GM12878 (cell line): Measurements from ENCODE around the gene OGDHL. TPM values are rescaled to one million over a fixed set of nuclear protein-coding genes. Genes with fewer than 3 reads are reported as not detected.

ENCODE experiments used
- ATAC-seq: fragments of 200-7000 bp; cut with Tn5 transposase; 3 replicates; pipeline ENCODE4 v1.9.1; 2020; ENCODE audit warnings: mild to moderate bottlenecking, moderate library complexity
- BruUV-seq: library from RNA; stranded (reverse); fragments of 400-500 nt; replicated peaks from 2 replicates; lab custom pipeline; 2021; lab: Mats Ljungman, UMichigan
- CTCF ChIA-PET: fragments of 300-600 bp; sonication (Branson Sonifier 250); formaldehyde crosslinking; extraction: SDS; loops from one replicate; lab custom pipeline; 2021; ENCODE audit warnings: inconsistent platforms; lab: Yijun Ruan, JAX
- POLR2A ChIA-PET: fragments of 350-600 bp; formaldehyde crosslinking; extraction: SDS; loops from one replicate; lab custom pipeline; 2021; ENCODE audit warnings: inconsistent platforms; lab: Charles Lee
- RAD21 ChIA-PET: fragments of 300-600 bp; sonication (Branson Sonifier 250); formaldehyde crosslinking; loops from one replicate; lab custom pipeline; 2023; ENCODE audit warnings: antibody characterized with exemption; ENCODE audit not compliant: unreplicated experiment; lab: Charles Lee
- SMC1A ChIA-PET: fragments of 300-600 bp; sonication (Branson Sonifier 250); formaldehyde crosslinking; loops from one replicate; lab custom pipeline; 2023; ENCODE audit not compliant: unreplicated experiment, uncharacterized antibody; lab: Charles Lee
- DNase-seq: peaks from one replicate; pipeline ENCODE4 v3.0.0-alpha.2; 2011; ENCODE audit warnings: low read depth, low spot score
- FAIRE-seq: peaks from 3 replicates; lab custom pipeline; 2011; peaks lifted over from hg19 to GRCh38; lab: Jason Lieb, UNC
- H2AFZ ChIP-seq: 2 replicates; pipeline ENCODE4 v1.6.0; 2011; ENCODE audit warnings: low read depth, low read length, control low read depth; ENCODE audit not compliant: control insufficient read depth
- H3K27ac ChIP-seq: 2 replicates; pipeline ENCODE4 v1.5.1; 2011; ENCODE audit warnings: control low read depth; ENCODE audit not compliant: control insufficient read depth, insufficient read depth
- H3K27me3 ChIP-seq, 2 experiments: replicated peaks in 1 of 2; 2 replicates each; pipeline versions ENCODE4 v1.6.0 to v1.6.1; 2011; ENCODE audit warnings: low read length in 1 of 2; ENCODE audit not compliant: control insufficient read depth in 2 of 2, insufficient read depth in 2 of 2
- H3K36me3 ChIP-seq, 2 experiments: 2 replicates each; pipeline ENCODE4 v1.5.1; 2011; ENCODE audit warnings: low read length in 1 of 2; ENCODE audit not compliant: control insufficient read depth in 2 of 2, insufficient read depth in 2 of 2
- H3K4me1 ChIP-seq: 2 replicates; pipeline ENCODE4 v1.6.1; 2011; ENCODE audit warnings: mild to moderate bottlenecking, low read length, moderate library complexity, mixed read lengths; ENCODE audit not compliant: control insufficient read depth, insufficient read depth
- H3K4me2 ChIP-seq: 2 replicates; pipeline ENCODE4 v1.6.0; 2011; ENCODE audit warnings: control low read depth; ENCODE audit not compliant: control insufficient read depth, insufficient read depth
- H3K4me3 ChIP-seq: fragments of 200-600 bp; sonication (generic); 2 replicates; pipeline ENCODE4 v1.5.1; 2016
- H3K79me2 ChIP-seq: 2 replicates; pipeline ENCODE4 v1.6.0; 2011; ENCODE audit warnings: low read length; ENCODE audit not compliant: control insufficient read depth, insufficient read depth
- H3K9ac ChIP-seq: 2 replicates; pipeline ENCODE4 v1.8.0; 2011; ENCODE audit warnings: low read length, control low read depth, mixed read lengths; ENCODE audit not compliant: control insufficient read depth, insufficient read depth
- H3K9me3 ChIP-seq: replicated peaks from 3 replicates; pipeline ENCODE4 v1.5.1; 2011; ENCODE audit warnings: mild to moderate bottlenecking, low read length; ENCODE audit not compliant: control insufficient read depth, insufficient read depth
- H4K20me1 ChIP-seq: 2 replicates; pipeline ENCODE4 v1.6.0; 2011; ENCODE audit not compliant: control insufficient read depth, insufficient read depth
- EED ChIP-seq: sonication (generic); IDR thresholded peaks from 2 replicates; pipeline ENCODE4 v1.6.1; 2016; ENCODE audit warnings: antibody characterized with exemption, low read depth
- EGR1 ChIP-seq, 2 experiments: IDR thresholded peaks; 1 replicate in 1 of 2; 2 replicates in 1 of 2; pipeline ENCODE4 v1.6.1; 2011 to 2012; ENCODE audit warnings: low read depth in 2 of 2, low read length in 2 of 2, borderline replicate concordance in 1 of 2, mild to moderate bottlenecking in 1 of 2, moderate library complexity in 1 of 2
- ESRRA ChIP-seq: IDR thresholded peaks from 2 replicates; pipeline ENCODE4 v1.6.1; 2012; ENCODE audit warnings: mild to moderate bottlenecking, low read length, improper control_type of control experiment
- RAD21 ChIP-seq: IDR thresholded peaks from 2 replicates; pipeline ENCODE4 v1.6.1; 2011; ENCODE audit warnings: mild to moderate bottlenecking, low read depth, low read length, moderate library complexity; ENCODE audit not compliant: insufficient read depth
- RAD51 ChIP-seq: fragments of 450-650 bp; IDR thresholded peaks from 2 replicates; pipeline ENCODE4 v1.6.1; 2016; ENCODE audit warnings: moderate library complexity, mild to moderate bottlenecking, inconsistent platforms
- SMC3 ChIP-seq: IDR thresholded peaks from 2 replicates; pipeline ENCODE4 v1.6.1; 2011; ENCODE audit warnings: low read length, improper control_type of control experiment, borderline replicate concordance
- TCF7 ChIP-seq: IDR thresholded peaks from 2 replicates; pipeline ENCODE4 v1.6.1; 2014; ENCODE audit warnings: antibody characterized with exemption, borderline replicate concordance
- ZZZ3 ChIP-seq: IDR thresholded peaks from 2 replicates; pipeline ENCODE4 v1.6.1; 2011; ENCODE audit warnings: low read depth; ENCODE audit not compliant: control insufficient read depth, insufficient read length
- WGBS: methylation state at CpG from one replicate; pipeline ENCODE4 v1.1.6; 2016; ENCODE audit warnings: low lambda C conversion rate; ENCODE audit not compliant: insufficient replicate concordance, insufficient coverage; ENCODE audit errors: missing lambda C conversion rate; 5-methylcytosine and 5-hydroxymethylcytosine counted together
- in situ Hi-C: fragments of 300-500 bp; cut with MboI; formaldehyde crosslinking; loops from 9 replicates; pipeline ENCODE4 v1.14.3; 2018; ENCODE audit warnings: mixed read lengths
- intact Hi-C: fragments of 100-400 bp; cut with micrococcal nuclease; formaldehyde crosslinking; loops from one replicate; pipeline ENCODE4 v1.14.2; 2022; ENCODE audit not compliant: unreplicated experiment
- polyA plus RNA-seq, 11 experiments: library from polyadenylated mRNA; depleted of rRNA in 4 of 11; unstranded in 6 of 11; stranded (reverse) in 5 of 11; fragments of >200 nt; fragmentation: Nextera tagmentation in 4 of 11; fragmentation: Illumina TruSeq in 1 of 11; extraction: Ambion mirVana in 4 of 11; extraction: Trizol in 1 of 11; gene quantifications; 1 replicate in 1 of 11; 2 replicates in 10 of 11; pipeline versions ENCODE4 v1.2.1 to v1.2.3, GENCODE V29; 2011 to 2016; ENCODE audit warnings: inconsistent platforms in 2 of 11, missing spikeins in 2 of 11, low read depth in 1 of 11
- total RNA-seq, 4 experiments: library from RNA; depleted of rRNA in 3 of 4; stranded (reverse); fragments of >200 nt in 3 of 4; fragmentation: Illumina TruSeq in 1 of 4; extraction: Trizol in 1 of 4; gene quantifications; 2 replicates each; pipeline versions ENCODE4 v1.2.1 to v1.2.3, GENCODE V29; 2013 to 2021
- TF ChIP-seq, protein P1 (sequence below): fragments of 450-650 bp; IDR thresholded peaks from 2 replicates; pipeline ENCODE4 v1.6.1; 2017; ENCODE audit warnings: mild to moderate bottlenecking, low read depth, inconsistent platforms; ENCODE audit not compliant: poor library complexity, severe bottlenecking
- TF ChIP-seq, protein P2 (sequence below): fragments of 450-650 bp; IDR thresholded peaks from 2 replicates; pipeline ENCODE4 v1.6.1; 2017; ENCODE audit warnings: low read depth, mild to moderate bottlenecking, moderate library complexity
- TF ChIP-seq, protein P3 (sequence below): IDR thresholded peaks from 2 replicates; pipeline ENCODE4 v1.6.1; 2011; ENCODE audit warnings: low read depth, mild to moderate bottlenecking, low read length, moderate library complexity, borderline replicate concordance; ENCODE audit errors: extremely low read depth
- TF ChIP-seq, protein P4 (sequence below): IDR thresholded peaks from 2 replicates; pipeline ENCODE4 v1.6.1; 2012; ENCODE audit warnings: low read depth, low read length, improper control_type of control experiment
- TF ChIP-seq, protein P5 (sequence below): fragments of 450-650 bp; IDR thresholded peaks from 2 replicates; pipeline ENCODE4 v1.6.1; 2018; ENCODE audit warnings: mild to moderate bottlenecking, low read depth, moderate library complexity; ENCODE audit not compliant: partially characterized antibody

The OGDHL gene
- total and polyA plus RNA-seq, 10 of the 15 experiments (the other 5 are each of a cell fraction or from before 2014, with no cell fraction given): 0.02 to 13.3 (median 0.34) TPM

DNA sequence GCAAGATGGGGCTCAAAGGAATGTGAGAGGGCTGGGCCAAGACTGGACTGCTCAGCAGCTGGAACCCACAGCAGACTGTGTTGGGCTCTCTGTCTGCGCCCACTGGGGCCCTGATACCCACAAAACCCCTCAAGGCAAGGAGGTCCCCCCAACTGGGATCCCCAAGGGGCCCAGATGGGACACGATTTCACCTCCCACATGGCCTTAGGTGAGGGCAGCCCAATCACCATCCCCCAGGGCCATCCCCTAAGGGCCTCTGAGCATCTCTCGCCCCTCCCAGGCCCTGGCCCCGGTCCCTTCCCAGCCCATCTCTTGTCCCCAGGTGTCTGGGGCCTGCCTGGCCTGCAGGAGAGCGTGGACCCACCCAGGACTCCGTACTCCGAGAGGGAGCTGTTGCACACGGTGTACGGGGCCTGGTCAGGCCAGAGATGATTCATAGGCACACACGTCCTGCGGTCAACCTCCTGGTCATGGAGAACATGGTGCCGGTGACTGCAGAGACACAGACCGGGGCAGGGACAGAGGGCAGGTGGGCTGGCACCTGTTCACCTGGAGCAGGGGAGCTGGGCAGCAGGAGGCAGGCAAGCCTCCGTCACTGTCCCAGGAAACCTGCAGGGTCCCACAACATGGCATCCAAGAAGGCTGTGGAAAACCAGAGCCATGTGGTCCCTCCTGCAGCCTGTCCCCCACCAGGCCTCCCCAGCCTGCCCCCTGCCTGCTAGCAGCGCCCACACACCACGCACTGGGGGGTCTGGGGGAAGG is 21.6 kb downstream of the OGDHL start:
- CTCF ChIA-PET: no interaction called here
- TF ChIP-seq RAD51: no peak
- no peak for TF ChIP-seq RAD21
- TF ChIP-seq ESRRA: no peak
- TF ChIP-seq, protein P1, sequence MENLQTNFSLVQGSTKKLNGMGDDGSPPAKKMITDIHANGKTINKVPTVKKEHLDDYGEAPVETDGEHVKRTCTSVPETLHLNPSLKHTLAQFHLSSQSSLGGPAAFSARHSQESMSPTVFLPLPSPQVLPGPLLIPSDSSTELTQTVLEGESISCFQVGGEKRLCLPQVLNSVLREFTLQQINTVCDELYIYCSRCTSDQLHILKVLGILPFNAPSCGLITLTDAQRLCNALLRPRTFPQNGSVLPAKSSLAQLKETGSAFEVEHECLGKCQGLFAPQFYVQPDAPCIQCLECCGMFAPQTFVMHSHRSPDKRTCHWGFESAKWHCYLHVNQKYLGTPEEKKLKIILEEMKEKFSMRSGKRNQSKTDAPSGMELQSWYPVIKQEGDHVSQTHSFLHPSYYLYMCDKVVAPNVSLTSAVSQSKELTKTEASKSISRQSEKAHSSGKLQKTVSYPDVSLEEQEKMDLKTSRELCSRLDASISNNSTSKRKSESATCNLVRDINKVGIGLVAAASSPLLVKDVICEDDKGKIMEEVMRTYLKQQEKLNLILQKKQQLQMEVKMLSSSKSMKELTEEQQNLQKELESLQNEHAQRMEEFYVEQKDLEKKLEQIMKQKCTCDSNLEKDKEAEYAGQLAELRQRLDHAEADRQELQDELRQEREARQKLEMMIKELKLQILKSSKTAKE: no peak
- TF ChIP-seq ZZZ3: no peak
- no peak for TF ChIP-seq TCF7
- no peak for TF ChIP-seq EGR1 (IDR thresholded peaks at IDR 0.05; ENCODE audit: borderline replicate concordance in 1 of 2, low read depth in 2 of 2, low read length in 2 of 2)
- TF ChIP-seq, protein P2, sequence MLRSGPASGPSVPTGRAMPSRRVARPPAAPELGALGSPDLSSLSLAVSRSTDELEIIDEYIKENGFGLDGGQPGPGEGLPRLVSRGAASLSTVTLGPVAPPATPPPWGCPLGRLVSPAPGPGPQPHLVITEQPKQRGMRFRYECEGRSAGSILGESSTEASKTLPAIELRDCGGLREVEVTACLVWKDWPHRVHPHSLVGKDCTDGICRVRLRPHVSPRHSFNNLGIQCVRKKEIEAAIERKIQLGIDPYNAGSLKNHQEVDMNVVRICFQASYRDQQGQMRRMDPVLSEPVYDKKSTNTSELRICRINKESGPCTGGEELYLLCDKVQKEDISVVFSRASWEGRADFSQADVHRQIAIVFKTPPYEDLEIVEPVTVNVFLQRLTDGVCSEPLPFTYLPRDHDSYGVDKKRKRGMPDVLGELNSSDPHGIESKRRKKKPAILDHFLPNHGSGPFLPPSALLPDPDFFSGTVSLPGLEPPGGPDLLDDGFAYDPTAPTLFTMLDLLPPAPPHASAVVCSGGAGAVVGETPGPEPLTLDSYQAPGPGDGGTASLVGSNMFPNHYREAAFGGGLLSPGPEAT: no peak
- TF ChIP-seq, protein P3, sequence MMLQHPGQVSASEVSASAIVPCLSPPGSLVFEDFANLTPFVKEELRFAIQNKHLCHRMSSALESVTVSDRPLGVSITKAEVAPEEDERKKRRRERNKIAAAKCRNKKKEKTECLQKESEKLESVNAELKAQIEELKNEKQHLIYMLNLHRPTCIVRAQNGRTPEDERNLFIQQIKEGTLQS: no peak
- TF ChIP-seq, protein P4, sequence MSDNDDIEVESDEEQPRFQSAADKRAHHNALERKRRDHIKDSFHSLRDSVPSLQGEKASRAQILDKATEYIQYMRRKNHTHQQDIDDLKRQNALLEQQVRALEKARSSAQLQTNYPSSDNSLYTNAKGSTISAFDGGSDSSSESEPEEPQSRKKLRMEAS: no peak
- TF ChIP-seq SMC3: no peak
- TF ChIP-seq EED: no peak
- TF ChIP-seq, protein P5, sequence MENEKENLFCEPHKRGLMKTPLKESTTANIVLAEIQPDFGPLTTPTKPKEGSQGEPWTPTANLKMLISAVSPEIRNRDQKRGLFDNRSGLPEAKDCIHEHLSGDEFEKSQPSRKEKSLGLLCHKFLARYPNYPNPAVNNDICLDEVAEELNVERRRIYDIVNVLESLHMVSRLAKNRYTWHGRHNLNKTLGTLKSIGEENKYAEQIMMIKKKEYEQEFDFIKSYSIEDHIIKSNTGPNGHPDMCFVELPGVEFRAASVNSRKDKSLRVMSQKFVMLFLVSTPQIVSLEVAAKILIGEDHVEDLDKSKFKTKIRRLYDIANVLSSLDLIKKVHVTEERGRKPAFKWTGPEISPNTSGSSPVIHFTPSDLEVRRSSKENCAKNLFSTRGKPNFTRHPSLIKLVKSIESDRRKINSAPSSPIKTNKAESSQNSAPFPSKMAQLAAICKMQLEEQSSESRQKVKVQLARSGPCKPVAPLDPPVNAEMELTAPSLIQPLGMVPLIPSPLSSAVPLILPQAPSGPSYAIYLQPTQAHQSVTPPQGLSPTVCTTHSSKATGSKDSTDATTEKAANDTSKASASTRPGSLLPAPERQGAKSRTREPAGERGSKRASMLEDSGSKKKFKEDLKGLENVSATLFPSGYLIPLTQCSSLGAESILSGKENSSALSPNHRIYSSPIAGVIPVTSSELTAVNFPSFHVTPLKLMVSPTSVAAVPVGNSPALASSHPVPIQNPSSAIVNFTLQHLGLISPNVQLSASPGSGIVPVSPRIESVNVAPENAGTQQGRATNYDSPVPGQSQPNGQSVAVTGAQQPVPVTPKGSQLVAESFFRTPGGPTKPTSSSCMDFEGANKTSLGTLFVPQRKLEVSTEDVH: no peak

More for the DNA sequence above, 21.6 kb downstream of the OGDHL start:
- no peak overlapping the region for H3K4me2 ChIP-seq
- no peaks in the 10 kb centered on the region for H3K79me2 ChIP-seq
- no peaks in the 10 kb centered on the region for H3K36me3 ChIP-seq
- intact Hi-C loops: no loop called here
- no peak for DNase-seq
- in situ Hi-C loops: no loop called here
- H3K9ac ChIP-seq: no peak overlapping the region
- H3K4me1 ChIP-seq: no peaks in the 10 kb centered on the region
- H3K27ac ChIP-seq: no peak overlapping the region
- BruUV-seq: no TSS peak
- H3K27me3 ChIP-seq: no peaks in the 10 kb centered on the region
- H3K4me3 ChIP-seq: no peak overlapping the region
- SMC1A ChIA-PET: no interaction called here
- no peaks in the 10 kb centered on the region; the same call in 1 of the 2 replicates for H4K20me1 ChIP-seq
- no peak for FAIRE-seq
- peak; percentile 29 for ATAC-seq
- H2AFZ ChIP-seq: no peak overlapping the region
- WGBS: 54% methylated on average over 15 of the region's 16 CpGs
- RAD21 ChIA-PET: no interaction called here
- no peaks in the 10 kb centered on the region for H3K9me3 ChIP-seq
- POLR2A ChIA-PET: no interaction called here
